HPDE6-E6E7 (cell line): Measurements from ENCODE around the gene LRRC40.
"Not testable (repeated sequence)": the region's sequence is repeated elsewhere in the genome, so short reads cannot be mapped to it uniquely, and the experiment has no call there.

Experiments
- DNase-seq: peaks from one replicate; pipeline ENCODE4 v3.0.0; 2011; ENCODE audit warnings: missing footprints; ENCODE audit errors: extremely low spot score

Gene LRRC40

GRCh38 chr1:70205434-70206118 lies at the start of gene LRRC40:
TSS of gene LRRC40 (minus strand) at chr1:70205579. CDS start at chr1:70205540, 39 bp downstream.
- peak; percentile 89 for DNase-seq

- no peak for DNase-seq
Measured at GRCh38 chr1:70248729-70249128, 43.4 kb upstream of the LRRC40 start.

- no peak for DNase-seq
Measured at GRCh38 chr1:70247768-70248167, 42.4 kb upstream of the LRRC40 start.

GRCh38 chr1:70247122-70247521 lies 41.7 kb upstream of the LRRC40 start:
- no peak for DNase-seq

- no peak for DNase-seq
Measured at GRCh38 chr1:70239940-70240339, 34.6 kb upstream of the LRRC40 start.

- peak; percentile 17 for DNase-seq
Measured at GRCh38 chr1:70234733-70235132, 29.4 kb upstream of the LRRC40 start.

- DNase-seq, result no peak
Measured at GRCh38 chr1:70231475-70231874, 26.1 kb upstream of the LRRC40 start.

- DNase-seq, result no peak
Measured at GRCh38 chr1:70228670-70229069, 23.3 kb upstream of the LRRC40 start.

GRCh38 chr1:70227439-70227838 lies 22.1 kb upstream of the LRRC40 start:
- no peak for DNase-seq

GRCh38 chr1:70224954-70225353 lies 19.6 kb upstream of the LRRC40 start:
- DNase-seq, result no peak

GRCh38 chr1:70222716-70223235 lies 17.4 kb upstream of the LRRC40 start:
- DNase-seq, result no peak

- DNase-seq, result peak; percentile 79
Measured at GRCh38 chr1:70221238-70222121, 16.1 kb upstream of the LRRC40 start, which contains the start of gene SRSF11. TSS of gene SRSF11 (plus strand) at chr1:70221380. CDS start at chr1:70221637, 257 bp downstream.

GRCh38 chr1:70220517-70221237 lies 15.3 kb upstream of the LRRC40 start:
- no peak for DNase-seq

GRCh38 chr1:70220015-70220414 lies 14.6 kb upstream of the LRRC40 start:
- DNase-seq, result no peak

- no peak for DNase-seq
Measured at GRCh38 chr1:70211541-70211940, 6.2 kb upstream of the LRRC40 start.

- DNase-seq, result no peak
Measured at GRCh38 chr1:70210820-70211219, 5.4 kb upstream of the LRRC40 start.

- no peak for DNase-seq
Measured at GRCh38 chr1:70208292-70208691, 2.9 kb upstream of the LRRC40 start.

- DNase-seq, result no peak
Measured at GRCh38 chr1:70207492-70207891, 2.1 kb upstream of the LRRC40 start.

- DNase-seq, result not testable (repeated sequence)
Measured at GRCh38 chr1:70206833-70207232, 1.5 kb upstream of the LRRC40 start.

GRCh38 chr1:70205071-70205433 lies 327 bp downstream of the LRRC40 start:
- no peak for DNase-seq

GRCh38 chr1:70204600-70204999 lies 779 bp downstream of the LRRC40 start:
- peak; percentile 6 for DNase-seq

GRCh38 chr1:70204139-70204538 lies 1.2 kb downstream of the LRRC40 start:
- DNase-seq, result no peak
